Heart left ventricle (tissue), 13 donors: ENCODE results near the gene CACNA1C.

Source experiments
- POLR2A ChIP-seq, 2 donors: fragments of 450-650 bp; IDR thresholded peaks; one replicate each; pipeline ENCODE4 v1.6.1; 2017; ENCODE audit warnings: antibody characterized with exemption in 2 of 2, mild to moderate bottlenecking in 2 of 2, moderate library complexity in 2 of 2
- TF ChIP-seq, protein P1 (sequence below), 12 donors: fragments of 200-600 bp; sonication (generic) in 4 of 12; IDR thresholded peaks; one replicate each; pipeline versions ENCODE4 v1.5.0 to v1.8.0; 2018 to 2022; ENCODE audit warnings: antibody characterized with exemption in 12 of 12, mild to moderate bottlenecking in 5 of 12
- donor health status: ischemic (EF 13 %, LVEDD 7.1; RV severe dilation, severe dysfunction).
- donor health status: DM: no; HTN: yes; CAD: no.
- donor health status: DM: no; HTN: no; CAD: no.
- donor health status: ischemic (EF 25% LVEDD 6.9; RV normal size, moderate dysfunction).
- donor health status: ischemic (EF 25% LVEDD 5.7; RV mildly dilated, moderate dysfunction).
- donor health status: ischemic (EF 35%, LVEDD 5.7; RV mildly dilated, moderate dysfunction).
- donor health status: nonischemic (EF 11% LVEDD 7.7; RV severe dilation, severe dysfunction).
- donor health status: DM: yes; HTN: yes; CAD: no.
- donor health status: PGD.
- donor health status: ischemic (EF 29% LVEDD 5.4; RV normal size, mild dysfunction).
- donor health status: nonischemic (EF 23%, LVEDD 6.1; RV moderate dilation, normal function).

DNA sequence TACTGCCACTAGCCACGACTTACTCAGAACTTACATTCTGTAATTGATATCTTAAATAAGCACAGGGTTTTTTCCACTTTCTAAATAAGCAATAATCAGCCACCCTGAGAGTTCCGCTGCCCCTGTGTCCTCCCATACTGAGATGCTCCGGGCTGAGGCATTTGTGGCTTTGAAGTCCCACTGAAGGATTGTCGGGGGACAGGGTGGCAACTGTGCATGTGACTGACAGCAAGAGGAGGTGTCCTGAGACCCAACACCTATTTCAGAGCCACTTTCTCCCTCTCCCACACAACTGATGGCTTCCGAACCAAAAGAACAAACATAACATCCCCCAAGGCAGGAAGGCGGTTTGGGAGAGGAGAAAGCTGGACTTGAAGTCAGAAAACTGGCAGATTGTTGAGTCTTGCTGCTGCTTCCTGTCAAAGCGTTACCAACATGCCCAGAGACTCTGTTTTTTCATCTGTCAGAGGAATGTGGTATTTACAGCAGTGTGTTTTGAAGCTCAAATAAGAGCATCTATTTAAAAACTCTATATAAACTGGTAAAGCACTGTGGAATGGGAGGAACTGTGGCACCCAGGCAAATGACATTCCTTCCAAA, 584.1 kb downstream of the CACNA1C start:
- TF ChIP-seq, protein P1, sequence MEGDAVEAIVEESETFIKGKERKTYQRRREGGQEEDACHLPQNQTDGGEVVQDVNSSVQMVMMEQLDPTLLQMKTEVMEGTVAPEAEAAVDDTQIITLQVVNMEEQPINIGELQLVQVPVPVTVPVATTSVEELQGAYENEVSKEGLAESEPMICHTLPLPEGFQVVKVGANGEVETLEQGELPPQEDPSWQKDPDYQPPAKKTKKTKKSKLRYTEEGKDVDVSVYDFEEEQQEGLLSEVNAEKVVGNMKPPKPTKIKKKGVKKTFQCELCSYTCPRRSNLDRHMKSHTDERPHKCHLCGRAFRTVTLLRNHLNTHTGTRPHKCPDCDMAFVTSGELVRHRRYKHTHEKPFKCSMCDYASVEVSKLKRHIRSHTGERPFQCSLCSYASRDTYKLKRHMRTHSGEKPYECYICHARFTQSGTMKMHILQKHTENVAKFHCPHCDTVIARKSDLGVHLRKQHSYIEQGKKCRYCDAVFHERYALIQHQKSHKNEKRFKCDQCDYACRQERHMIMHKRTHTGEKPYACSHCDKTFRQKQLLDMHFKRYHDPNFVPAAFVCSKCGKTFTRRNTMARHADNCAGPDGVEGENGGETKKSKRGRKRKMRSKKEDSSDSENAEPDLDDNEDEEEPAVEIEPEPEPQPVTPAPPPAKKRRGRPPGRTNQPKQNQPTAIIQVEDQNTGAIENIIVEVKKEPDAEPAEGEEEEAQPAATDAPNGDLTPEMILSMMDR (IDR thresholded peaks at IDR 0.05): no peak
- TF ChIP-seq POLR2A (IDR thresholded peaks at IDR 0.05): no peak
